Ishikawa (cell line): ENCODE results near the gene NTN5.
A peak's percentile ranks its signal among the peaks of the same experiment; 100 is the strongest.

ENCODE experiments used
- CEBPB ChIP-seq: IDR thresholded peaks from 2 replicates; pipeline ENCODE4 v1.6.1; 2012
- CREB1 ChIP-seq: IDR thresholded peaks from 2 replicates; pipeline ENCODE4 v1.6.1; 2012; ENCODE audit warnings: low read depth
- EGR1 ChIP-seq: IDR thresholded peaks from 2 replicates; pipeline ENCODE4 v1.6.1; 2012
- EP300 ChIP-seq: IDR thresholded peaks from 2 replicates; pipeline ENCODE4 v1.6.1; 2012; ENCODE audit warnings: borderline replicate concordance
- FOXM1 ChIP-seq: IDR thresholded peaks from 2 replicates; pipeline ENCODE4 v1.6.1; 2012; ENCODE audit warnings: low read depth, borderline replicate concordance
- NFIC ChIP-seq: IDR thresholded peaks from 2 replicates; pipeline ENCODE4 v1.6.1; 2012
- RAD21 ChIP-seq: IDR thresholded peaks from 2 replicates; pipeline ENCODE4 v1.6.1; 2012; ENCODE audit warnings: low read depth
- TAF1 ChIP-seq: IDR thresholded peaks from 2 replicates; pipeline ENCODE4 v1.6.1; 2012; ENCODE audit warnings: low read depth, mild to moderate bottlenecking
- TCF12 ChIP-seq: IDR thresholded peaks from 2 replicates; pipeline ENCODE4 v1.6.1; 2012; ENCODE audit warnings: low read depth
- TEAD4 ChIP-seq: IDR thresholded peaks from 2 replicates; pipeline ENCODE4 v1.6.1; 2012
- YY1 ChIP-seq: IDR thresholded peaks from 2 replicates; pipeline ENCODE4 v1.6.1; 2012; ENCODE audit warnings: low read depth
- ZBTB7A ChIP-seq: IDR thresholded peaks from 2 replicates; pipeline ENCODE4 v1.6.1; 2012; ENCODE audit warnings: low read depth
- TF ChIP-seq, protein P1 (sequence below): IDR thresholded peaks from 2 replicates; pipeline ENCODE4 v1.6.1; 2012
- TF ChIP-seq, protein P2 (sequence below): IDR thresholded peaks from 2 replicates; pipeline ENCODE4 v1.6.1; 2012; ENCODE audit warnings: low read depth, mild to moderate bottlenecking
- TF ChIP-seq, protein P3 (sequence below): IDR thresholded peaks from 2 replicates; pipeline ENCODE4 v1.6.1; 2012

Gene NTN5

DNA sequence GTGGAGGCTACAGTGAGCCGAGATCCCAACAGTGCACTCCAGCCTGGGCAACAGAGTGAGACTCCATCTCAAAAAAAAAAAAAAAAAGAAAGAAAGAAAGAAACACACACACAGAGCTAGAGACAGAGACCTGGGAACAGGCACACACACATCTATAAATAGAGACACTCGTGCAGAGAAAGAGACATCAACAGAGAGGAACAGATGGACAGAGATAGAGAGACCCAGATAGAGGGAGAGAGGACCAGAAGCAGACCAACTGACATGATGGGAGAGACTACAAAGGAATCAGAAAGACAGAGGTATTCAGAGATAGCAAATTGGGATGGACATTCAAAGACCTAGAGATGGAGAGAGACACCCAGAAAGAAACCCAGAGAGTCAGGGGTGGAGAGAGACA lies 24.7 kb downstream of the NTN5 start:
- TF ChIP-seq, protein P1, sequence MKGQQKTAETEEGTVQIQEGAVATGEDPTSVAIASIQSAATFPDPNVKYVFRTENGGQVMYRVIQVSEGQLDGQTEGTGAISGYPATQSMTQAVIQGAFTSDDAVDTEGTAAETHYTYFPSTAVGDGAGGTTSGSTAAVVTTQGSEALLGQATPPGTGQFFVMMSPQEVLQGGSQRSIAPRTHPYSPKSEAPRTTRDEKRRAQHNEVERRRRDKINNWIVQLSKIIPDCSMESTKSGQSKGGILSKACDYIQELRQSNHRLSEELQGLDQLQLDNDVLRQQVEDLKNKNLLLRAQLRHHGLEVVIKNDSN: no peak
- TF ChIP-seq TCF12 (no peak), NFIC (no peak)

DNA sequence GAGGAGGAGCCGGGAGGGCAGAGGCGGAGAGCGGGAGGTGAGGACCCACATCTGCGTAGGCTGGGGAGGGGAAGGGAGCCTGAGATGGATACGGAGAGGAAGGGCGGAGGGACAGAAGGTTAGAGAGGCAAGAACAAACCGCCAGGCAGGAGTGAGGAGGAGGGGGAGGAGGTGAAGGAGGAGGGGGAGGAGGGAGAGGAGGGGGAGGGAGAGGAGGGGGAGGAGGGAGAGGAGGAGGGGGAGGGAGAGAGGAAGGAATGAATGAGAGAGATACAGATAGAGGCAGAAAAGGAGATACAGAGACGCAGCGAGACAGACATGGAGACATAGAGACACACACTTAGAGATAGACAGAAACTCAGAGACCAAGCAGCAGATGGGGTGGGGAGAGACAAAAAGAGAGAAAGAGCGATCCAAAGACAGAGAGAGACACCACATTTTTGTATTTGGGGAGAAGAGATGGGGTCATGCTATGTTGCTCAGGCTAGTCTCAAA lies 26.0 kb downstream of the NTN5 start:
- TF ChIP-seq EGR1 (peak; percentile 35; the same call in 1 of the 2 replicates), NFIC (no peak)

DNA sequence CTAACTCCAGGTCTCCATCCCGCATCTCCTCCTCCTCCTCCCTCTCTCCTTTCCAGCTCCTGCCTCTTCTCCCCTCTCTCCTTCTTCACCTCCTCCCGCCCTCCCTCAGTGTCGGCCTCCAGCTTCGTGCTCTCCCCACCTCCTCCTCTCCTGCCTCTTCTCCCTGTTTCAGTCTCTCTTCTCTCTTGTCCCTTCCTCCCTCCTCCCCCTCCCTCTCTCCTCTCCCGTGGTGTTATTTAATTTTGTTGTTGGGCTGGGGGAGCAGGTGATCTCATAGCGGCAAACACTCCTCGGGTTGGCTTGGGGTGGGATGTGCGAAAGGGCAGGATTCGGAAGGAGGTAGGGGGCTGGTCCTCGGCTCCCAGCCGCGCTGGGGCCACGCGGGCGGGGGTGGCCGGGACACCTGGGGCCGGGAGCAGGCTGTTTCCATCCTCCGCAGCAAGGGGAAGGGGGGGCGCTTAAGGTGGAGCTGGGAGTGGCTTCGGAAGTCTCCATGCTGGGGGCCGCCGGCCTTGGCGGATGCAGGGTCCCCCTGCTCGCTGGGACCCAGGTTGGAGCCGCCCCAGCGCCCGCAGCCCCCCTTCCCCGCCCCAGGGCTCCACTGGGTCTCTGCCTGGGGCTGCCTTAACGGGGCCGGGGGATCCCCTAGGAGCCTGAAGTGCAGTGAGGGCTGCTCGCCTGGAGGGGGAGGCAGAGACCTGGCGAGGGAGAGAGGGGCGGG lies 26.7 kb downstream of the NTN5 start, which contains the start of gene CA11:
TSS of gene CA11 (minus strand) at position 187 of the 721 bp plus-strand sequence. CDS start 555 bp downstream, outside the sequence.
- TF ChIP-seq TCF12: no peak; the same call in 1 of the 2 replicates
- TF ChIP-seq RAD21: peak; percentile 92
- peak; percentile 73; the same call in 1 of the 2 replicates for TF ChIP-seq EGR1
- TF ChIP-seq FOXM1: no peak
- no peak for TF ChIP-seq EP300
- TF ChIP-seq, protein P1: peak; percentile 16; the same call in 1 of the 2 replicates
- TF ChIP-seq, protein P2, sequence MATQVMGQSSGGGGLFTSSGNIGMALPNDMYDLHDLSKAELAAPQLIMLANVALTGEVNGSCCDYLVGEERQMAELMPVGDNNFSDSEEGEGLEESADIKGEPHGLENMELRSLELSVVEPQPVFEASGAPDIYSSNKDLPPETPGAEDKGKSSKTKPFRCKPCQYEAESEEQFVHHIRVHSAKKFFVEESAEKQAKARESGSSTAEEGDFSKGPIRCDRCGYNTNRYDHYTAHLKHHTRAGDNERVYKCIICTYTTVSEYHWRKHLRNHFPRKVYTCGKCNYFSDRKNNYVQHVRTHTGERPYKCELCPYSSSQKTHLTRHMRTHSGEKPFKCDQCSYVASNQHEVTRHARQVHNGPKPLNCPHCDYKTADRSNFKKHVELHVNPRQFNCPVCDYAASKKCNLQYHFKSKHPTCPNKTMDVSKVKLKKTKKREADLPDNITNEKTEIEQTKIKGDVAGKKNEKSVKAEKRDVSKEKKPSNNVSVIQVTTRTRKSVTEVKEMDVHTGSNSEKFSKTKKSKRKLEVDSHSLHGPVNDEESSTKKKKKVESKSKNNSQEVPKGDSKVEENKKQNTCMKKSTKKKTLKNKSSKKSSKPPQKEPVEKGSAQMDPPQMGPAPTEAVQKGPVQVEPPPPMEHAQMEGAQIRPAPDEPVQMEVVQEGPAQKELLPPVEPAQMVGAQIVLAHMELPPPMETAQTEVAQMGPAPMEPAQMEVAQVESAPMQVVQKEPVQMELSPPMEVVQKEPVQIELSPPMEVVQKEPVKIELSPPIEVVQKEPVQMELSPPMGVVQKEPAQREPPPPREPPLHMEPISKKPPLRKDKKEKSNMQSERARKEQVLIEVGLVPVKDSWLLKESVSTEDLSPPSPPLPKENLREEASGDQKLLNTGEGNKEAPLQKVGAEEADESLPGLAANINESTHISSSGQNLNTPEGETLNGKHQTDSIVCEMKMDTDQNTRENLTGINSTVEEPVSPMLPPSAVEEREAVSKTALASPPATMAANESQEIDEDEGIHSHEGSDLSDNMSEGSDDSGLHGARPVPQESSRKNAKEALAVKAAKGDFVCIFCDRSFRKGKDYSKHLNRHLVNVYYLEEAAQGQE: no peak
- peak; percentile 72 for TF ChIP-seq ZBTB7A
- TF ChIP-seq YY1: no peak
- no peak for TF ChIP-seq CEBPB
- TF ChIP-seq CREB1: no peak
- no peak for TF ChIP-seq TAF1
- TF ChIP-seq, protein P3, sequence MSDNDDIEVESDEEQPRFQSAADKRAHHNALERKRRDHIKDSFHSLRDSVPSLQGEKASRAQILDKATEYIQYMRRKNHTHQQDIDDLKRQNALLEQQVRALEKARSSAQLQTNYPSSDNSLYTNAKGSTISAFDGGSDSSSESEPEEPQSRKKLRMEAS: peak; percentile 81
- no peak for TF ChIP-seq NFIC
- TF ChIP-seq TEAD4: no peak

DNA sequence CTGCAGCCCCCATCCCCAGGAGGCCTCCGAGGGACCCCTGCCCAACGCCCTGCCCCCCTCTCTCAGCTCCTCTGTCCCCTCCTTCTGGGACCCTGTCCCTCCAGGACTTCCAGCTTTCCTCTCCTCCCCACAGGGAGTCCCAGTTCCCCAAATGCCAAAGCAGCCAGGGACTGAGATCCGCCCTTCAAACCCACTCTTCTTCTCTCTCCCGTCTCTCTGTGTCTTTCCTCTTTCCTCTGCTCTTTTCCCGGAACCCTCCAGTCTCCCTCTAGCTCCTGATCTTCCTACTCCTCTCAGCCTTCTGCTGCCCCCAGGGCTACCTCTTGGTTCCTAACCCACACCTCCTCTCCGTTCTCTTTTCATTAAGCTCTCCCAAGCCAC lies 27.2 kb downstream of the NTN5 start:
- TF ChIP-seq TEAD4 (no peak), NFIC (no peak), EGR1 (no peak), CREB1 (no peak), FOXM1 (no peak), YY1 (no peak), EP300 (no peak), ZBTB7A (no peak), TAF1 (no peak), CEBPB (no peak), RAD21 (no peak), TCF12 (no peak; the same call in 1 of the 2 replicates)
- TF ChIP-seq, protein P2: no peak
- TF ChIP-seq, protein P3: no peak; the same call in 1 of the 2 replicates
- TF ChIP-seq, protein P1: no peak

DNA sequence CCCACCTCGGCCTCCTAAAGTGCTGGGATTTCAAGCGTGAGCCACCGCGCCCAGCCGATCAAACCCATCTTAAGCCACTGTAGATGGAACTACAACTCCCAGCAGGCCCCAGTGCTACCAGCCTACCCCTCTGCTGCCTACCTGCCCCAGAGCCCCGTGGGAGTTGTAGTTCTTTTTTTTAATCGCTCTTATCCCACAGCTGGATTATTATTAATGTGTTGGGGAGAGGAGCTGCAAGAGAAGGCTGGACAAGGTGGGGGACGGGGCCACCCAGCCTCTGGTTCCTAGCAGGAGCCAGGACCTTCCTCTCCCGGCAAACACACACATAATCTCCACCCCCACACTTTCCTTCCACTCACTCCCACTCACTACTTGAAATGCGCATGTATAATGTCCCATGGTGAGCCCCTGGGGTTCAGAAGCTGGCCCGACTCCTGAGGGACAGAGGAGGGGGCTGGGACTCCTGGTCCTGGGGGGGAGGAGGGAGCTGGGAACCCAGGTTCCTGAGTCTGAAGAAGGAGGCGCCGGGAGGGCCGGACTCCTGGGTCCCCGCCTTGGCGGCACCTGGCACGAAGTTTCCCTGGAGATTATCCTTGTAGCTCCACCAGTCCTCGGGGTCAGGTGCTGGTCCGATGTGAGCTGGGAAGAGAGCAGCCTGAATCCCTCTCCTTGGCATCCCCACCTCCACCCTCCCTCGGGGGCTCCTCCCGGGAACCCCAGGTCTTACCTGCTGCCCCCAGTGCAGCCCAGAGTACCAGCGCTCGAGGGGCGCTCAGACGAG lies 27.8 kb downstream of the NTN5 start:
- TF ChIP-seq EGR1 (peak; percentile 71; the same call in 1 of the 2 replicates), TEAD4 (no peak), YY1 (0 out of 2 replicates have a peak, but pooled peaks have one; percentile 41), TCF12 (no peak), RAD21 (no peak), CEBPB (no peak), NFIC (no peak), FOXM1 (no peak), EP300 (no peak), TAF1 (no peak), CREB1 (no peak), ZBTB7A (0 out of 2 replicates have a peak, but pooled peaks have one; percentile 48)
- TF ChIP-seq, protein P3: no peak; the same call in 1 of the 2 replicates
- TF ChIP-seq, protein P2: no peak
- TF ChIP-seq, protein P1: 0 out of 2 replicates have a peak, but pooled peaks have one; percentile 4
